Mesendoderm (in vitro differentiated cells): ENCODE data around the gene LOC128125822.

Experiments used
- DNase-seq: peaks from one replicate; pipeline ENCODE4 v3.0.0; 2013
- H2AK5ac ChIP-seq: 2 replicates; pipeline ENCODE4 v1.6.1; 2013; ENCODE audit warnings: low read length, inconsistent platforms
- H2BK120ac ChIP-seq: 2 replicates; pipeline ENCODE4 v1.6.1; 2013; ENCODE audit warnings: low read depth, mild to moderate bottlenecking, low read length, moderate library complexity, mixed read lengths
- H2BK15ac ChIP-seq: replicated peaks from 2 replicates; pipeline ENCODE4 v1.6.1; 2013; ENCODE audit warnings: low read depth, mild to moderate bottlenecking, moderate library complexity
- H2BK5ac ChIP-seq: 2 replicates; pipeline ENCODE4 v1.6.1; 2013; ENCODE audit warnings: low read length, inconsistent platforms
- H3K18ac ChIP-seq: 2 replicates; pipeline ENCODE4 v1.6.1; 2013; ENCODE audit warnings: mild to moderate bottlenecking, low read length, mixed read lengths
- H3K23ac ChIP-seq: one replicate; pipeline ENCODE4 v1.6.1; 2013; ENCODE audit warnings: low read length
- H3K27ac ChIP-seq: 2 replicates; pipeline ENCODE4 v1.5.1; 2013; ENCODE audit warnings: low read depth, mild to moderate bottlenecking, inconsistent platforms, low read length, moderate library complexity
- H3K27me3 ChIP-seq: 2 replicates; pipeline ENCODE4 v1.6.1; 2013; ENCODE audit warnings: low read length, control low read depth, mild to moderate bottlenecking, inconsistent platforms; ENCODE audit not compliant: insufficient read depth, poor library complexity
- H3K36me3 ChIP-seq: 2 replicates; pipeline ENCODE4 v1.6.1; 2013; ENCODE audit warnings: low read length, inconsistent platforms; ENCODE audit not compliant: control insufficient read depth, insufficient read depth
- H3K4ac ChIP-seq: one replicate; pipeline ENCODE4 v1.6.1; 2013; ENCODE audit warnings: low read depth, mild to moderate bottlenecking, low read length, moderate library complexity
- H3K4me1 ChIP-seq: 2 replicates; pipeline ENCODE4 v1.6.1; 2013; ENCODE audit warnings: low read depth, low read length, inconsistent platforms; ENCODE audit not compliant: control insufficient read depth
- H3K4me2 ChIP-seq: 2 replicates; pipeline ENCODE4 v1.6.1; 2013; ENCODE audit warnings: low read length
- H3K4me3 ChIP-seq: 2 replicates; pipeline ENCODE4 v1.5.1; 2013; ENCODE audit warnings: mild to moderate bottlenecking, low read length
- H3K56ac ChIP-seq: one replicate; pipeline ENCODE4 v1.6.1; 2013; ENCODE audit warnings: low read length
- H3K79me1 ChIP-seq: 2 replicates; pipeline ENCODE4 v1.6.1; 2013; ENCODE audit warnings: low read length, inconsistent platforms
- H3K79me2 ChIP-seq: 2 replicates; pipeline ENCODE4 v1.6.1; 2013; ENCODE audit warnings: mild to moderate bottlenecking, low read length; ENCODE audit not compliant: control insufficient read depth, insufficient read depth
- H3K9ac ChIP-seq: 2 replicates; pipeline ENCODE4 v1.6.1; 2013; ENCODE audit warnings: low read length, inconsistent platforms
- H4K5ac ChIP-seq: one replicate; pipeline ENCODE4 v1.6.1; 2013; ENCODE audit warnings: low read length
- H4K8ac ChIP-seq: one replicate; pipeline ENCODE4 v1.6.1; 2013; ENCODE audit warnings: low read depth, mild to moderate bottlenecking, control low read depth, low read length, moderate library complexity
- WGBS: extraction: QIAGEN DNeasy Blood & Tissue Kit; methylation state at CpG from one replicate; pipeline ENCODE4 v1.1.7; 2013; ENCODE audit warnings: low lambda C conversion rate, missing lambda C conversion rate; ENCODE audit not compliant: insufficient coverage; ENCODE audit errors: extremely low coverage; 5-methylcytosine and 5-hydroxymethylcytosine counted together

Gene LOC128125822

GRCh38 chr6:63537201-63537958 is 34.9 kb upstream of the LOC128125822 start:
- no peaks in the 10 kb centered on the region for H3K4me1 ChIP-seq
- no peak overlapping the region for H3K27ac ChIP-seq
- H3K9ac ChIP-seq = no peak overlapping the region
- H3K56ac ChIP-seq = no peak overlapping the region
- H2BK5ac ChIP-seq = no peak overlapping the region
- H4K5ac ChIP-seq = no peak overlapping the region
- H3K18ac ChIP-seq = no peak overlapping the region
- no peak overlapping the region for H3K4me3 ChIP-seq
- no peaks in the 10 kb centered on the region for H3K79me1 ChIP-seq
- H3K36me3 ChIP-seq = no peaks in the 10 kb centered on the region
- H2BK15ac ChIP-seq = no peak overlapping the region
- no peak overlapping the region for H4K8ac ChIP-seq
- H3K4me2 ChIP-seq = no peak overlapping the region
- H3K23ac ChIP-seq = no peak overlapping the region
- no peak overlapping the region for H2BK120ac ChIP-seq
- no peak overlapping the region for H2AK5ac ChIP-seq
- WGBS = no CpG with 5 or more reads among the region's 9 CpGs
- H3K4ac ChIP-seq = no peak overlapping the region
- DNase-seq = peak; percentile 41
- no peaks in the 10 kb centered on the region for H3K79me2 ChIP-seq
- H3K27me3 ChIP-seq = peaks cover 3% of the 10 kb centered on the region

DNA sequence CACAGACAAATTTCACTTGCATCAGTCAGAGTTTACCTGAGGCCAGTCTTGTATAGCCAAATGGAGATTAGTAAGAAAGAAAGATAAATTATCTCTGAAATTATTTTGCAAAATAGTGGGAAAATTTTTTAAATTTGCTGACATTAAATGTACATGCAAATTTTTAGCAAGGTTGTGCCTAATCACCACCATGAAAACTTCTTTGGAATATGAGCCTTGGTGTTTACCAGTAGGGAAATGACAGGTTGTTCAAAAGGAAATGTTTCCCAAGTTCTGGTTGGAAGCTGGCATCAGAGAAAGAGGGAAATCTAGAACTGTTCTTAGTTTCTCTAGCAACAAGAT is 34.4 kb upstream of the LOC128125822 start:
- no peak overlapping the region for H3K4ac ChIP-seq
- no peak overlapping the region for H2BK120ac ChIP-seq
- no peaks in the 10 kb centered on the region for H3K79me1 ChIP-seq
- no peak overlapping the region for H3K4me2 ChIP-seq
- no peak overlapping the region for H3K4me3 ChIP-seq
- H4K8ac ChIP-seq = no peak overlapping the region
- no peak overlapping the region for H3K18ac ChIP-seq
- H2BK15ac ChIP-seq = no peak overlapping the region
- DNase-seq = no peak
- H3K27ac ChIP-seq = no peak overlapping the region
- no peak overlapping the region for H3K23ac ChIP-seq
- H3K9ac ChIP-seq = no peak overlapping the region
- no peak overlapping the region for H2AK5ac ChIP-seq
- H3K27me3 ChIP-seq = peaks cover 6% of the 10 kb centered on the region
- H4K5ac ChIP-seq = no peak overlapping the region
- no peaks in the 10 kb centered on the region for H3K4me1 ChIP-seq
- no peak overlapping the region for H3K56ac ChIP-seq
- H2BK5ac ChIP-seq = no peak overlapping the region
- no peaks in the 10 kb centered on the region for H3K36me3 ChIP-seq
- H3K79me2 ChIP-seq = no peaks in the 10 kb centered on the region

- no CpG with 5 or more reads among the region's 1 CpG for WGBS
Observed at GRCh38 chr6:63538550-63538949, 33.7 kb upstream of the LOC128125822 start.

GRCh38 chr6:63543001-63543400 is 29.3 kb upstream of the LOC128125822 start:
- no peak overlapping the region for H2BK120ac ChIP-seq
- H3K9ac ChIP-seq = no peak overlapping the region
- H3K18ac ChIP-seq = no peak overlapping the region
- H4K5ac ChIP-seq = no peak overlapping the region
- H3K27me3 ChIP-seq = peaks cover 7% of the 10 kb centered on the region
- no peaks in the 10 kb centered on the region for H3K79me2 ChIP-seq
- H2BK15ac ChIP-seq = no peak overlapping the region
- H2BK5ac ChIP-seq = no peak overlapping the region
- H3K4me2 ChIP-seq = no peak overlapping the region
- H3K27ac ChIP-seq = no peak overlapping the region
- no peaks in the 10 kb centered on the region for H3K4me1 ChIP-seq
- no peak overlapping the region for H3K4ac ChIP-seq
- H3K56ac ChIP-seq = no peak overlapping the region
- no CpG with 5 or more reads among the region's 1 CpG for WGBS
- H3K23ac ChIP-seq = no peak overlapping the region
- no peak overlapping the region for H4K8ac ChIP-seq
- no peaks in the 10 kb centered on the region for H3K79me1 ChIP-seq
- H2AK5ac ChIP-seq = no peak overlapping the region
- H3K36me3 ChIP-seq = no peaks in the 10 kb centered on the region
- H3K4me3 ChIP-seq = no peak overlapping the region
- no peak for DNase-seq

More at GRCh38 chr6:63538550-63538949, 33.7 kb upstream of the LOC128125822 start:
- H3K18ac ChIP-seq = no peak overlapping the region
- H2BK15ac ChIP-seq = no peak overlapping the region
- H3K27me3 ChIP-seq = peaks cover 7% of the 10 kb centered on the region
- H4K5ac ChIP-seq = no peak overlapping the region
- no peaks in the 10 kb centered on the region for H3K36me3 ChIP-seq
- no peak overlapping the region for H3K23ac ChIP-seq
- no peaks in the 10 kb centered on the region for H3K79me2 ChIP-seq
- DNase-seq = no peak
- H3K4me2 ChIP-seq = no peak overlapping the region
- H3K4ac ChIP-seq = no peak overlapping the region
- H2BK5ac ChIP-seq = no peak overlapping the region
- H3K4me3 ChIP-seq = no peak overlapping the region
- H2AK5ac ChIP-seq = no peak overlapping the region
- no peak overlapping the region for H4K8ac ChIP-seq
- H3K4me1 ChIP-seq = no peaks in the 10 kb centered on the region
- no peak overlapping the region for H3K27ac ChIP-seq
- H3K56ac ChIP-seq = no peak overlapping the region
- no peak overlapping the region for H2BK120ac ChIP-seq
- no peaks in the 10 kb centered on the region for H3K79me1 ChIP-seq
- no peak overlapping the region for H3K9ac ChIP-seq

GRCh38 chr6:63543982-63544381 is 28.3 kb upstream of the LOC128125822 start:
- no peak overlapping the region for H3K4me2 ChIP-seq
- H4K8ac ChIP-seq = no peak overlapping the region
- WGBS = no CpG with 5 or more reads among the region's 3 CpGs
- H4K5ac ChIP-seq = no peak overlapping the region
- no peak overlapping the region for H2BK5ac ChIP-seq
- H3K23ac ChIP-seq = no peak overlapping the region
- H3K56ac ChIP-seq = no peak overlapping the region
- no peaks in the 10 kb centered on the region for H3K36me3 ChIP-seq
- no peak overlapping the region for H3K18ac ChIP-seq
- no peak for DNase-seq
- H3K27ac ChIP-seq = no peak overlapping the region
- H2AK5ac ChIP-seq = no peak overlapping the region
- no peak overlapping the region for H3K4me3 ChIP-seq
- peaks cover 7% of the 10 kb centered on the region for H3K27me3 ChIP-seq
- H2BK15ac ChIP-seq = no peak overlapping the region
- no peaks in the 10 kb centered on the region for H3K79me2 ChIP-seq
- H2BK120ac ChIP-seq = no peak overlapping the region
- H3K4ac ChIP-seq = no peak overlapping the region
- H3K79me1 ChIP-seq = no peaks in the 10 kb centered on the region
- H3K9ac ChIP-seq = no peak overlapping the region
- H3K4me1 ChIP-seq = no peaks in the 10 kb centered on the region

DNA sequence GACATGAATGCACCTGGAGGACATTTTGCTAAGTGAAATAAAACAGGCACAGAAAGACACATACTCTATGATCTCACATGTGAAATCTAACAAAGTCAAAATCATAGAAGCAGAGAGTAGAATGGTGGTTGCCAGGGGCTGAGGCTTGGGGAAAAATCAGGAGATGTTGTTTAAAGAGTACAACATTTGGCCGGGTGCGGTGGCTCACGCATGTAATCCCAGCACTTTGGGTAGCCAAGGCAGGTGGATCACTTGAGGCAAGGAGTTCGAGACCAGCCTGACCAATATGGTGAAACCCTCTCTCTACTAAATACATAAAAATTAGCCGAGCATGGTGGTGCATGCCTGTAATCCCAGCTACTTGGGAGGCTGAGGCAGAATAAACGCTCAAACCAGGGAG is 26.0 kb upstream of the LOC128125822 start:
- H3K9ac ChIP-seq = no peak overlapping the region
- H3K23ac ChIP-seq = no peak overlapping the region
- H2AK5ac ChIP-seq = no peak overlapping the region
- no peaks in the 10 kb centered on the region for H3K79me1 ChIP-seq
- WGBS = no CpG with 5 or more reads among the region's 6 CpGs
- no peak for DNase-seq
- H2BK5ac ChIP-seq = no peak overlapping the region
- H3K4me2 ChIP-seq = no peak overlapping the region
- no peaks in the 10 kb centered on the region for H3K36me3 ChIP-seq
- H3K18ac ChIP-seq = no peak overlapping the region
- peaks cover 5% of the 10 kb centered on the region for H3K27me3 ChIP-seq
- H3K27ac ChIP-seq = no peak overlapping the region
- no peaks in the 10 kb centered on the region for H3K79me2 ChIP-seq
- no peak overlapping the region for H2BK15ac ChIP-seq
- no peak overlapping the region for H3K4ac ChIP-seq
- H3K4me1 ChIP-seq = no peaks in the 10 kb centered on the region
- H3K56ac ChIP-seq = no peak overlapping the region
- no peak overlapping the region for H4K5ac ChIP-seq
- H4K8ac ChIP-seq = no peak overlapping the region
- no peak overlapping the region for H2BK120ac ChIP-seq
- H3K4me3 ChIP-seq = no peak overlapping the region
